HepG2 (cell line): Measurements from ENCODE around the gene MMP23B. TPM values are rescaled to one million over a fixed set of nuclear protein-coding genes. Genes with fewer than 3 reads are reported as not detected.

Source experiments
- ARNT2 ChIP-seq: sonication (generic); formaldehyde crosslinking; IDR thresholded peaks from 2 replicates; pipeline ENCODE4 v1.8.0; 2022; ENCODE audit warnings: mild to moderate bottlenecking, low read depth, missing genetic modification reagents, moderate library complexity
- HOXA5 ChIP-seq: sonication (generic); formaldehyde crosslinking; IDR thresholded peaks from 2 replicates; pipeline ENCODE4 v1.4.0; 2020; ENCODE audit warnings: missing genetic modification reagents
- KDM1A ChIP-seq: IDR thresholded peaks from 2 replicates; pipeline ENCODE4 v1.6.1; 2016; ENCODE audit warnings: missing compliant biosample characterization
- MED13 ChIP-seq: sonication (generic); formaldehyde crosslinking; IDR thresholded peaks from 2 replicates; pipeline ENCODE4 v1.5.0; 2020; ENCODE audit warnings: missing genetic modification reagents
- PAF1 ChIP-seq: IDR thresholded peaks from 2 replicates; pipeline ENCODE4 v1.6.1; 2016; ENCODE audit warnings: missing genetic modification reagents, missing compliant biosample characterization
- YEATS4 ChIP-seq: sonication (generic); formaldehyde crosslinking; IDR thresholded peaks from 2 replicates; pipeline ENCODE4 v1.4.0; 2020; ENCODE audit warnings: missing genetic modification reagents, borderline replicate concordance
- ZBTB20 ChIP-seq: sonication (generic); formaldehyde crosslinking; IDR thresholded peaks from 2 replicates; pipeline ENCODE4 v1.8.1; 2023; ENCODE audit warnings: missing genetic modification reagents, low read depth, mild to moderate bottlenecking, borderline replicate concordance
- ZBTB7A ChIP-seq: sonication (generic); formaldehyde crosslinking; IDR thresholded peaks from 2 replicates; pipeline ENCODE4 v1.8.0; 2022; ENCODE audit warnings: mild to moderate bottlenecking, missing genetic modification reagents
- ZNF382 ChIP-seq: sonication (generic); formaldehyde crosslinking; IDR thresholded peaks from 2 replicates; pipeline ENCODE4 v1.5.0; 2020; ENCODE audit warnings: missing genetic modification reagents, mild to moderate bottlenecking, borderline replicate concordance
- ZNF563 ChIP-seq: sonication (generic); formaldehyde crosslinking; IDR thresholded peaks from 2 replicates; pipeline ENCODE4 v1.8.0; 2022; ENCODE audit warnings: mild to moderate bottlenecking, moderate library complexity, missing genetic modification reagents
- ZNF629 ChIP-seq: sonication (generic); formaldehyde crosslinking; conservative IDR thresholded peaks from 2 replicates; pipeline ENCODE4 v1.5.0; 2020; ENCODE audit warnings: missing genetic modification reagents
- polyA plus RNA-seq, 8 experiments: library from polyadenylated mRNA; depleted of rRNA in 3 of 8; stranded (reverse) in 7 of 8; unstranded in 1 of 8; fragments of >200 nt; fragmentation: Illumina TruSeq in 4 of 8; extraction: Trizol in 4 of 8; gene quantifications; 2 replicates each; pipeline versions ENCODE4 v1.2.1 to v1.2.3, GENCODE V29; 2011 to 2016; ENCODE audit warnings: low read depth in 4 of 8, missing spikeins in 1 of 8, mixed read lengths in 1 of 8; ENCODE audit not compliant: insufficient read depth in 1 of 8
- total RNA-seq, 5 experiments: library from RNA; depleted of rRNA; stranded (reverse); fragments of >200 nt; fragmentation: Illumina TruSeq; extraction: Trizol; gene quantifications; 2 replicates each; pipeline ENCODE4 v1.2.3, GENCODE V29; 2016; ENCODE audit warnings: low read depth in 1 of 5
- TF ChIP-seq, protein P1 (sequence below): sonication (generic); formaldehyde crosslinking; conservative IDR thresholded peaks from 2 replicates; pipeline ENCODE4 v1.8.1; 2023; ENCODE audit warnings: missing genetic modification reagents
- TF ChIP-seq, protein P2 (sequence below): fragments of 450-650 bp; IDR thresholded peaks from 2 replicates; pipeline ENCODE4 v1.6.1; 2017; ENCODE audit warnings: mild to moderate bottlenecking
- TF ChIP-seq, protein P3 (sequence below): sonication (generic); formaldehyde crosslinking; IDR thresholded peaks from 2 replicates; pipeline ENCODE4 v1.4.0; 2020; ENCODE audit warnings: mild to moderate bottlenecking, missing genetic modification reagents
- TF ChIP-seq, protein P4 (sequence below): sonication (generic); formaldehyde crosslinking; IDR thresholded peaks from 2 replicates; pipeline ENCODE4 v1.5.0; 2020; ENCODE audit warnings: mild to moderate bottlenecking, missing genetic modification reagents, borderline replicate concordance

MMP23B gene
- total and polyA plus RNA-seq, 2 of the 13 experiments (the other 11 are each of a cell fraction or from before 2014, with no cell fraction given): 0.61 to 0.75 TPM

DNA sequence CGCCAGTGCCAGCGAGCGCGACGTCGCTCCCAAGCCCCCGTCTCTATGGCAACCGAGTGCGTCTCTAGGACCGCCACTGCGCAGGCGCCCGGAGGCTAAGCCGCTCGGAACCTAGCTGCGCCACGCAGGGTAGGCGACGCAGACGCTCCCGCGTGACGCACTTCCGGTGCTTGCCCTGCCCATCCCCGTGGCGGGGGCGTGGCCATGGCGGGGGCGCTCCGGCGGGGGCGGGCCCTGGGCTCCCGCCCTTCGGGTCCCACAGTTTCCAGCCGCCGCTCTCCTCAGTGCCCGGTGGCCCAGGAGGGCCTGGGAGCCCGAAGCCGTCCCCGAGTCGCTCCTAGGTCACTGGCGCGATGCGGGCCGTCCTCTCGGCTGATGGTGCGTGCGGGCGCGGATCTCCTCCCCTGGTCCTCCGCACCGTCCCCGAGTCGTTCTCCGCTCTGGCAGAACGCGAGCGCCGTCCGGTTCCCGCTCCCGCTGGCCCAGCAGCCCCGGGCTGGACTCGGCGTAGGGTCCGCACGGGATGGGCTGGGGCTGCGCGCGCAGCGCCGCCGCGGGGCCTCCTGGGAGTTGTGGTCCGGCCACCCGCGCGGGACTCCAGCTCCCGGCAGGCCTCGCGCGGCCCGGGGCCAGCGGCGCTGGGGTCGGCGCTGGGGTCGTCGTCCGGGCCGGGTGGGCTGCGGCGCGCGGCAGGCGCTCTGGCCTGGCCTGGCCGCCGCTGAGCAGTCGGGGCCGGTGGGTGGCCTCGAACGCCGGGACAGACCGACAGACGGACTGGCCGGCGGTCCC lies 16.5 kb upstream of the MMP23B start, which contains the start of gene MIB2 (continued):
- TF ChIP-seq, protein P1, sequence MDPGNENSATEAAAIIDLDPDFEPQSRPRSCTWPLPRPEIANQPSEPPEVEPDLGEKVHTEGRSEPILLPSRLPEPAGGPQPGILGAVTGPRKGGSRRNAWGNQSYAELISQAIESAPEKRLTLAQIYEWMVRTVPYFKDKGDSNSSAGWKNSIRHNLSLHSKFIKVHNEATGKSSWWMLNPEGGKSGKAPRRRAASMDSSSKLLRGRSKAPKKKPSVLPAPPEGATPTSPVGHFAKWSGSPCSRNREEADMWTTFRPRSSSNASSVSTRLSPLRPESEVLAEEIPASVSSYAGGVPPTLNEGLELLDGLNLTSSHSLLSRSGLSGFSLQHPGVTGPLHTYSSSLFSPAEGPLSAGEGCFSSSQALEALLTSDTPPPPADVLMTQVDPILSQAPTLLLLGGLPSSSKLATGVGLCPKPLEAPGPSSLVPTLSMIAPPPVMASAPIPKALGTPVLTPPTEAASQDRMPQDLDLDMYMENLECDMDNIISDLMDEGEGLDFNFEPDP: no peak
- TF ChIP-seq, protein P2, sequence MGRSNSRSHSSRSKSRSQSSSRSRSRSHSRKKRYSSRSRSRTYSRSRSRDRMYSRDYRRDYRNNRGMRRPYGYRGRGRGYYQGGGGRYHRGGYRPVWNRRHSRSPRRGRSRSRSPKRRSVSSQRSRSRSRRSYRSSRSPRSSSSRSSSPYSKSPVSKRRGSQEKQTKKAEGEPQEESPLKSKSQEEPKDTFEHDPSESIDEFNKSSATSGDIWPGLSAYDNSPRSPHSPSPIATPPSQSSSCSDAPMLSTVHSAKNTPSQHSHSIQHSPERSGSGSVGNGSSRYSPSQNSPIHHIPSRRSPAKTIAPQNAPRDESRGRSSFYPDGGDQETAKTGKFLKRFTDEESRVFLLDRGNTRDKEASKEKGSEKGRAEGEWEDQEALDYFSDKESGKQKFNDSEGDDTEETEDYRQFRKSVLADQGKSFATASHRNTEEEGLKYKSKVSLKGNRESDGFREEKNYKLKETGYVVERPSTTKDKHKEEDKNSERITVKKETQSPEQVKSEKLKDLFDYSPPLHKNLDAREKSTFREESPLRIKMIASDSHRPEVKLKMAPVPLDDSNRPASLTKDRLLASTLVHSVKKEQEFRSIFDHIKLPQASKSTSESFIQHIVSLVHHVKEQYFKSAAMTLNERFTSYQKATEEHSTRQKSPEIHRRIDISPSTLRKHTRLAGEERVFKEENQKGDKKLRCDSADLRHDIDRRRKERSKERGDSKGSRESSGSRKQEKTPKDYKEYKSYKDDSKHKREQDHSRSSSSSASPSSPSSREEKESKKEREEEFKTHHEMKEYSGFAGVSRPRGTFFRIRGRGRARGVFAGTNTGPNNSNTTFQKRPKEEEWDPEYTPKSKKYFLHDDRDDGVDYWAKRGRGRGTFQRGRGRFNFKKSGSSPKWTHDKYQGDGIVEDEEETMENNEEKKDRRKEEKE: no peak
- peak; percentile 91 for TF ChIP-seq ARNT2 (CRISPR knock-in tag)
- peak; percentile 45; the same call in 1 of the 2 replicates for TF ChIP-seq ZNF563 (CRISPR knock-in tag)
- TF ChIP-seq HOXA5 (CRISPR knock-in tag): peak; percentile 84; the same call in 1 of the 2 replicates
- 0 out of 2 replicates have a peak, but pooled peaks have one; percentile 7 for TF ChIP-seq ZNF629 (CRISPR knock-in tag)
- TF ChIP-seq ZNF382 (CRISPR knock-in tag): no peak
- TF ChIP-seq, protein P3, sequence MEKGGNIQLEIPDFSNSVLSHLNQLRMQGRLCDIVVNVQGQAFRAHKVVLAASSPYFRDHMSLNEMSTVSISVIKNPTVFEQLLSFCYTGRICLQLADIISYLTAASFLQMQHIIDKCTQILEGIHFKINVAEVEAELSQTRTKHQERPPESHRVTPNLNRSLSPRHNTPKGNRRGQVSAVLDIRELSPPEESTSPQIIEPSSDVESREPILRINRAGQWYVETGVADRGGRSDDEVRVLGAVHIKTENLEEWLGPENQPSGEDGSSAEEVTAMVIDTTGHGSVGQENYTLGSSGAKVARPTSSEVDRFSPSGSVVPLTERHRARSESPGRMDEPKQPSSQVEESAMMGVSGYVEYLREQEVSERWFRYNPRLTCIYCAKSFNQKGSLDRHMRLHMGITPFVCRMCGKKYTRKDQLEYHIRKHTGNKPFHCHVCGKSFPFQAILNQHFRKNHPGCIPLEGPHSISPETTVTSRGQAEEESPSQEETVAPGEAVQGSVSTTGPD (CRISPR knock-in tag): no peak
- peak; percentile 44; the same call in 1 of the 2 replicates for TF ChIP-seq MED13 (CRISPR knock-in tag)
- no peak for TF ChIP-seq ZBTB20 (CRISPR knock-in tag)
- TF ChIP-seq, protein P4, sequence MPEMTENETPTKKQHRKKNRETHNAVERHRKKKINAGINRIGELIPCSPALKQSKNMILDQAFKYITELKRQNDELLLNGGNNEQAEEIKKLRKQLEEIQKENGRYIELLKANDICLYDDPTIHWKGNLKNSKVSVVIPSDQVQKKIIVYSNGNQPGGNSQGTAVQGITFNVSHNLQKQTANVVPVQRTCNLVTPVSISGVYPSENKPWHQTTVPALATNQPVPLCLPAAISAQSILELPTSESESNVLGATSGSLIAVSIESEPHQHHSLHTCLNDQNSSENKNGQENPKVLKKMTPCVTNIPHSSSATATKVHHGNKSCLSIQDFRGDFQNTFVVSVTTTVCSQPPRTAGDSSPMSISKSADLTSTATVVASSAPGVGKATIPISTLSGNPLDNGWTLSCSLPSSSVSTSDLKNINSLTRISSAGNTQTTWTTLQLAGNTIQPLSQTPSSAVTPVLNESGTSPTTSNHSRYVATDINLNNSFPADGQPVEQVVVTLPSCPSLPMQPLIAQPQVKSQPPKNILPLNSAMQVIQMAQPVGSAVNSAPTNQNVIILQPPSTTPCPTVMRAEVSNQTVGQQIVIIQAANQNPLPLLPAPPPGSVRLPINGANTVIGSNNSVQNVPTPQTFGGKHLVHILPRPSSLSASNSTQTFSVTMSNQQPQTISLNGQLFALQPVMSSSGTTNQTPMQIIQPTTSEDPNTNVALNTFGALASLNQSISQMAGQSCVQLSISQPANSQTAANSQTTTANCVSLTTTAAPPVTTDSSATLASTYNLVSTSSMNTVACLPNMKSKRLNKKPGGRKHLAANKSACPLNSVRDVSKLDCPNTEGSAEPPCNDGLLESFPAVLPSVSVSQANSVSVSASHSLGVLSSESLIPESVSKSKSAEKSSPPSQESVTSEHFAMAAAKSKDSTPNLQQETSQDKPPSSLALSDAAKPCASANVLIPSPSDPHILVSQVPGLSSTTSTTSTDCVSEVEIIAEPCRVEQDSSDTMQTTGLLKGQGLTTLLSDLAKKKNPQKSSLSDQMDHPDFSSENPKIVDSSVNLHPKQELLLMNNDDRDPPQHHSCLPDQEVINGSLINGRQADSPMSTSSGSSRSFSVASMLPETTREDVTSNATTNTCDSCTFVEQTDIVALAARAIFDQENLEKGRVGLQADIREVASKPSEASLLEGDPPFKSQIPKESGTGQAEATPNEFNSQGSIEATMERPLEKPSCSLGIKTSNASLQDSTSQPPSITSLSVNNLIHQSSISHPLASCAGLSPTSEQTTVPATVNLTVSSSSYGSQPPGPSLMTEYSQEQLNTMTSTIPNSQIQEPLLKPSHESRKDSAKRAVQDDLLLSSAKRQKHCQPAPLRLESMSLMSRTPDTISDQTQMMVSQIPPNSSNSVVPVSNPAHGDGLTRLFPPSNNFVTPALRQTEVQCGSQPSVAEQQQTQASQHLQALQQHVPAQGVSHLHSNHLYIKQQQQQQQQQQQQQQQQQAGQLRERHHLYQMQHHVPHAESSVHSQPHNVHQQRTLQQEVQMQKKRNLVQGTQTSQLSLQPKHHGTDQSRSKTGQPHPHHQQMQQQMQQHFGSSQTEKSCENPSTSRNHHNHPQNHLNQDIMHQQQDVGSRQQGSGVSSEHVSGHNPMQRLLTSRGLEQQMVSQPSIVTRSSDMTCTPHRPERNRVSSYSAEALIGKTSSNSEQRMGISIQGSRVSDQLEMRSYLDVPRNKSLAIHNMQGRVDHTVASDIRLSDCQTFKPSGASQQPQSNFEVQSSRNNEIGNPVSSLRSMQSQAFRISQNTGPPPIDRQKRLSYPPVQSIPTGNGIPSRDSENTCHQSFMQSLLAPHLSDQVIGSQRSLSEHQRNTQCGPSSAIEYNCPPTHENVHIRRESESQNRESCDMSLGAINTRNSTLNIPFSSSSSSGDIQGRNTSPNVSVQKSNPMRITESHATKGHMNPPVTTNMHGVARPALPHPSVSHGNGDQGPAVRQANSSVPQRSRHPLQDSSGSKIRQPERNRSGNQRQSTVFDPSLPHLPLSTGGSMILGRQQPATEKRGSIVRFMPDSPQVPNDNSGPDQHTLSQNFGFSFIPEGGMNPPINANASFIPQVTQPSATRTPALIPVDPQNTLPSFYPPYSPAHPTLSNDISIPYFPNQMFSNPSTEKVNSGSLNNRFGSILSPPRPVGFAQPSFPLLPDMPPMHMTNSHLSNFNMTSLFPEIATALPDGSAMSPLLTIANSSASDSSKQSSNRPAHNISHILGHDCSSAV (CRISPR knock-in tag): no peak
- no peak for TF ChIP-seq ZBTB7A (CRISPR knock-in tag)
- TF ChIP-seq KDM1A (CRISPR knock-in tag): no peak
- TF ChIP-seq PAF1 (CRISPR knock-in tag): no peak
- TF ChIP-seq YEATS4 (CRISPR knock-in tag): peak; percentile 95; the same call in 1 of the 2 replicates
